HEK293 (cell line): Measurements from ENCODE around the gene AZGP1.
A peak's percentile ranks its signal among the peaks of the same experiment; 100 is the strongest.

Experiments used
- KLF16 ChIP-seq: fragments of 450-650 bp; formaldehyde crosslinking; IDR thresholded peaks from 2 replicates; pipeline ENCODE4 v1.5.1; 2017; ENCODE audit warnings: missing biosample characterization, missing genetic modification characterization
- PRDM1 ChIP-seq: fragments of 450-650 bp; formaldehyde crosslinking; IDR thresholded peaks from 2 replicates; pipeline ENCODE4; 2016; ENCODE audit warnings: missing biosample characterization, missing genetic modification characterization
- PRDM6 ChIP-seq: fragments of 450-650 bp; formaldehyde crosslinking; IDR thresholded peaks from 2 replicates; pipeline ENCODE4 v1.5.1; 2017; ENCODE audit warnings: missing biosample characterization, missing genetic modification characterization
- WT1 ChIP-seq: fragments of 450-650 bp; formaldehyde crosslinking; IDR thresholded peaks from 2 replicates; pipeline ENCODE4 v1.5.1; 2016; ENCODE audit warnings: missing biosample characterization, missing genetic modification characterization
- ZBTB17 ChIP-seq: fragments of 450-650 bp; formaldehyde crosslinking; IDR thresholded peaks from 2 replicates; pipeline ENCODE4 v1.5.1; 2016; ENCODE audit warnings: missing biosample characterization, missing genetic modification characterization
- ZEB2 ChIP-seq: fragments of 450-650 bp; formaldehyde crosslinking; IDR thresholded peaks from 2 replicates; pipeline ENCODE4 v1.5.1; 2016; ENCODE audit warnings: missing biosample characterization, missing genetic modification characterization
- ZFP41 ChIP-seq: fragments of 450-650 bp; formaldehyde crosslinking; IDR thresholded peaks from 2 replicates; pipeline ENCODE4 v1.5.1; 2016; ENCODE audit warnings: missing biosample characterization, missing genetic modification characterization, borderline replicate concordance
- ZNF211 ChIP-seq: fragments of 450-650 bp; formaldehyde crosslinking; IDR thresholded peaks from 2 replicates; pipeline ENCODE4 v1.5.1; 2016; ENCODE audit warnings: low read depth, missing biosample characterization, missing genetic modification characterization
- ZNF221 ChIP-seq: fragments of 450-650 bp; formaldehyde crosslinking; IDR thresholded peaks from 2 replicates; pipeline ENCODE4 v1.5.1; 2017; ENCODE audit warnings: missing biosample characterization, missing genetic modification characterization, borderline replicate concordance
- ZNF23 ChIP-seq: fragments of 450-650 bp; formaldehyde crosslinking; IDR thresholded peaks from 2 replicates; pipeline ENCODE4 v1.5.1; 2016; ENCODE audit warnings: missing biosample characterization, missing genetic modification characterization, borderline replicate concordance
- ZNF24 ChIP-seq: fragments of 450-650 bp; formaldehyde crosslinking; IDR thresholded peaks from 2 replicates; pipeline ENCODE4 v1.5.1; 2016; ENCODE audit warnings: missing biosample characterization, missing genetic modification characterization
- ZNF335 ChIP-seq: fragments of 450-650 bp; formaldehyde crosslinking; conservative IDR thresholded peaks from 2 replicates; pipeline ENCODE4 v1.5.1; 2016; ENCODE audit warnings: missing biosample characterization, missing genetic modification characterization
- ZNF341 ChIP-seq: fragments of 450-650 bp; formaldehyde crosslinking; IDR thresholded peaks from 2 replicates; pipeline ENCODE4; 2016; ENCODE audit warnings: low read depth, missing biosample characterization, missing genetic modification characterization
- ZNF521 ChIP-seq: fragments of 450-650 bp; formaldehyde crosslinking; IDR thresholded peaks from 2 replicates; pipeline ENCODE4 v1.5.1; 2017; ENCODE audit warnings: missing biosample characterization, mild to moderate bottlenecking, missing genetic modification characterization
- ZNF558 ChIP-seq: fragments of 450-650 bp; formaldehyde crosslinking; IDR thresholded peaks from 2 replicates; pipeline ENCODE4 v1.5.1; 2016; ENCODE audit warnings: missing biosample characterization, missing genetic modification characterization
- ZNF561 ChIP-seq: fragments of 450-650 bp; IDR thresholded peaks from 2 replicates; pipeline ENCODE4 v1.5.1; 2018; ENCODE audit warnings: missing biosample characterization, missing genetic modification characterization, borderline replicate concordance
- ZNF610 ChIP-seq: fragments of 450-650 bp; formaldehyde crosslinking; IDR thresholded peaks from 2 replicates; pipeline ENCODE4 v1.5.1; 2016; ENCODE audit warnings: missing biosample characterization, missing genetic modification characterization, borderline replicate concordance
- ZNF677 ChIP-seq: fragments of 450-650 bp; IDR thresholded peaks from 2 replicates; pipeline ENCODE4 v1.5.0; 2018; ENCODE audit warnings: missing biosample characterization, mild to moderate bottlenecking, missing genetic modification characterization, moderate library complexity
- ZNF776 ChIP-seq: fragments of 450-650 bp; formaldehyde crosslinking; IDR thresholded peaks from 2 replicates; pipeline ENCODE4 v1.5.0; 2017; ENCODE audit warnings: missing biosample characterization, missing genetic modification characterization, borderline replicate concordance
- ZXDB ChIP-seq: fragments of 450-650 bp; formaldehyde crosslinking; IDR thresholded peaks from 2 replicates; pipeline ENCODE4 v1.5.1; 2016; ENCODE audit warnings: missing biosample characterization, missing genetic modification characterization
- TF ChIP-seq, protein P1 (sequence below): fragments of 450-650 bp; formaldehyde crosslinking; IDR thresholded peaks from 2 replicates; pipeline ENCODE4 v1.5.1; 2016; ENCODE audit warnings: missing biosample characterization, missing genetic modification characterization
- TF ChIP-seq, protein P2 (sequence below): fragments of 450-650 bp; formaldehyde crosslinking; IDR thresholded peaks from 2 replicates; pipeline ENCODE4 v1.5.1; 2016; ENCODE audit warnings: missing biosample characterization, missing genetic modification characterization
- TF ChIP-seq, protein P3 (sequence below): fragments of 450-650 bp; formaldehyde crosslinking; IDR thresholded peaks from 2 replicates; pipeline ENCODE4 v1.5.1; 2016; ENCODE audit warnings: missing biosample characterization, missing genetic modification characterization
- TF ChIP-seq, protein P4 (sequence below): fragments of 450-650 bp; formaldehyde crosslinking; conservative IDR thresholded peaks from 2 replicates; pipeline ENCODE4 v1.5.1; 2016; ENCODE audit warnings: low read depth, missing biosample characterization, missing genetic modification characterization
- TF ChIP-seq, protein P5 (sequence below): fragments of 450-650 bp; formaldehyde crosslinking; IDR thresholded peaks from 2 replicates; pipeline ENCODE4 v1.5.1; 2016; ENCODE audit warnings: missing biosample characterization, missing genetic modification characterization
- TF ChIP-seq, protein P6 (sequence below): fragments of 450-650 bp; formaldehyde crosslinking; IDR thresholded peaks from 2 replicates; pipeline ENCODE4 v1.5.1; 2016; ENCODE audit warnings: missing biosample characterization, missing genetic modification characterization

Gene AZGP1

DNA sequence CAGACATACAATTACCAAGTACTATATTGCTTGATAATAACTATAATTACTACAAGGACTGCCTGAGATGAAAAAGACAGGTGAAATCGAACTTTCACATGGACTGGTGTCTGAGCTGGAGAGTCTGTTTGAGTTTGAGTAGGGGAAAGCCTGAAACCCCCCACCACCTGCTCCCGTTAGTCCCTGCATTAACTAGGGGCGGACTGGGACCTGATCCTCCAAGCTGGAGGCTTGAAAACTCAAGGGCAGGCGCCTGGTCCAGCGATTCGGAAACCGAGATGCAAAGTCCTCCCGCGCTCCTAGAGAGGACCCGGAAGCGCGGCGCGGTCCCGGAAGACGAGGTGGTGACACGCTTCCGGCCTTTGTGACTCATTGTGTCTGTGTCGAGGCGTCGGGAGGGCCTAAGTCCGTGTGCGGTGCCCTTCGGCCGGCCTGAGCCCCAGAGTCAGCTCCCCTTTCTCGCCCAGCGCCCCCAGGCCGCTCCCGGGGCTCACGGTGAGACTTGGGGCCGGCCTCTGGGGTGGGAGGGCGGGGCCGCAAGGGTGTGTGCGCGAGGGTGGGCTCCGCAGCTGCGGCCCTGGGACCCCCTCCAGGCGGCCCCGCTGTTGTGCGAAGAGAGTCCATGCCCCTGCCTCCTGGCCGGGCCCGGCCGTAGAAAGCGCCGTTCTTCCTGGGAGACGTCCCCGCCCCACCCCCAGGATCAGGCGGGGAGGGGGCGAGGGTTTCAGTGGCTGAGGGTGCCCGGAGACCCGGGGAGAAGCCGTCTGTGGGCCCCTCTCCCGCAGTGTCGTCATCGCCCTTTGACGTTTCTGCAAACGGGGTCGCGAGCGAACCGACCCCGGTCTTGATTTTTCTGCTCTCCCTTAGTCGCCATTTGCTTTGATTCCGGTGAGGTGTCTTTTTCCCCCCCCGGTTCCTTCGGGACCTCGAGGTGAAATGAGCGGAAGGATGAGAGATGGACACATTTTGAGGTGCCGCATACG is 39.7 kb upstream of the AZGP1 start, which contains the start of gene ZKSCAN1 (continued):
- TF ChIP-seq, protein P1, sequence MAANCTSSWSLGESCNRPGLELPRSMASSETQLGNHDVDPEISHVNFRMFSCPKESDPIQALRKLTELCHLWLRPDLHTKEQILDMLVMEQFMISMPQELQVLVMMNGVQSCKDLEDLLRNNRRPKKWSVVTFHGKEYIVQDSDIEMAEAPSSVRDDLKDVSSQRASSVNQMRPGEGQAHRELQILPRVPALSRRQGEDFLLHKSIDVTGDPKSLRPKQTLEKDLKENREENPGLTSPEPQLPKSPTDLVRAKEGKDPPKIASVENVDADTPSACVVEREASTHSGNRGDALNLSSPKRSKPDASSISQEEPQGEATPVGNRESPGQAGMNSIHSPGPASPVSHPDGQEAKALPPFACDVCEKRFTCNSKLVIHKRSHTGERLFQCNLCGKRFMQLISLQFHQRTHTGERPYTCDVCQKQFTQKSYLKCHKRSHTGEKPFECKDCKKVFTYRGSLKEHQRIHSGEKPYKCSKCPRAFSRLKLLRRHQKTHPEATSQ (tag by site-specific recombination) = no peak
- no peak for TF ChIP-seq ZNF23 (tag by site-specific recombination)
- no peak for TF ChIP-seq PRDM6
- no peak for TF ChIP-seq ZNF521 (tag by site-specific recombination)
- TF ChIP-seq, protein P2, sequence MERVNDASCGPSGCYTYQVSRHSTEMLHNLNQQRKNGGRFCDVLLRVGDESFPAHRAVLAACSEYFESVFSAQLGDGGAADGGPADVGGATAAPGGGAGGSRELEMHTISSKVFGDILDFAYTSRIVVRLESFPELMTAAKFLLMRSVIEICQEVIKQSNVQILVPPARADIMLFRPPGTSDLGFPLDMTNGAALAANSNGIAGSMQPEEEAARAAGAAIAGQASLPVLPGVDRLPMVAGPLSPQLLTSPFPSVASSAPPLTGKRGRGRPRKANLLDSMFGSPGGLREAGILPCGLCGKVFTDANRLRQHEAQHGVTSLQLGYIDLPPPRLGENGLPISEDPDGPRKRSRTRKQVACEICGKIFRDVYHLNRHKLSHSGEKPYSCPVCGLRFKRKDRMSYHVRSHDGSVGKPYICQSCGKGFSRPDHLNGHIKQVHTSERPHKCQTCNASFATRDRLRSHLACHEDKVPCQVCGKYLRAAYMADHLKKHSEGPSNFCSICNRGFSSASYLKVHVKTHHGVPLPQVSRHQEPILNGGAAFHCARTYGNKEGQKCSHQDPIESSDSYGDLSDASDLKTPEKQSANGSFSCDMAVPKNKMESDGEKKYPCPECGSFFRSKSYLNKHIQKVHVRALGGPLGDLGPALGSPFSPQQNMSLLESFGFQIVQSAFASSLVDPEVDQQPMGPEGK (tag by site-specific recombination) = peak; percentile 55
- TF ChIP-seq WT1 (tag by site-specific recombination) = no peak
- TF ChIP-seq KLF16 (tag by site-specific recombination) = no peak
- TF ChIP-seq, protein P3, sequence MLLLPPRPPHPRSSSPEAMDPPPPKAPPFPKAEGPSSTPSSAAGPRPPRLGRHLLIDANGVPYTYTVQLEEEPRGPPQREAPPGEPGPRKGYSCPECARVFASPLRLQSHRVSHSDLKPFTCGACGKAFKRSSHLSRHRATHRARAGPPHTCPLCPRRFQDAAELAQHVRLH (tag by site-specific recombination) = no peak
- 0 out of 2 replicates have a peak, but pooled peaks have one; percentile 7 for TF ChIP-seq ZXDB (tag by site-specific recombination)
- no peak for TF ChIP-seq ZNF677
- no peak for TF ChIP-seq ZNF776 (tag by site-specific recombination)
- no peak for TF ChIP-seq ZNF610 (tag by site-specific recombination)
- peak; percentile 69 for TF ChIP-seq ZNF335 (tag by site-specific recombination)
- peak; percentile 28; the same call in 1 of the 2 replicates for TF ChIP-seq ZNF341
- TF ChIP-seq ZFP41 (tag by site-specific recombination) = no peak
- no peak for TF ChIP-seq ZEB2 (tag by site-specific recombination)
- peak; percentile 62; the same call in 1 of the 2 replicates for TF ChIP-seq ZNF561 (tag by site-specific recombination)
- TF ChIP-seq PRDM1 (tag by site-specific recombination) = no peak
- TF ChIP-seq, protein P4, sequence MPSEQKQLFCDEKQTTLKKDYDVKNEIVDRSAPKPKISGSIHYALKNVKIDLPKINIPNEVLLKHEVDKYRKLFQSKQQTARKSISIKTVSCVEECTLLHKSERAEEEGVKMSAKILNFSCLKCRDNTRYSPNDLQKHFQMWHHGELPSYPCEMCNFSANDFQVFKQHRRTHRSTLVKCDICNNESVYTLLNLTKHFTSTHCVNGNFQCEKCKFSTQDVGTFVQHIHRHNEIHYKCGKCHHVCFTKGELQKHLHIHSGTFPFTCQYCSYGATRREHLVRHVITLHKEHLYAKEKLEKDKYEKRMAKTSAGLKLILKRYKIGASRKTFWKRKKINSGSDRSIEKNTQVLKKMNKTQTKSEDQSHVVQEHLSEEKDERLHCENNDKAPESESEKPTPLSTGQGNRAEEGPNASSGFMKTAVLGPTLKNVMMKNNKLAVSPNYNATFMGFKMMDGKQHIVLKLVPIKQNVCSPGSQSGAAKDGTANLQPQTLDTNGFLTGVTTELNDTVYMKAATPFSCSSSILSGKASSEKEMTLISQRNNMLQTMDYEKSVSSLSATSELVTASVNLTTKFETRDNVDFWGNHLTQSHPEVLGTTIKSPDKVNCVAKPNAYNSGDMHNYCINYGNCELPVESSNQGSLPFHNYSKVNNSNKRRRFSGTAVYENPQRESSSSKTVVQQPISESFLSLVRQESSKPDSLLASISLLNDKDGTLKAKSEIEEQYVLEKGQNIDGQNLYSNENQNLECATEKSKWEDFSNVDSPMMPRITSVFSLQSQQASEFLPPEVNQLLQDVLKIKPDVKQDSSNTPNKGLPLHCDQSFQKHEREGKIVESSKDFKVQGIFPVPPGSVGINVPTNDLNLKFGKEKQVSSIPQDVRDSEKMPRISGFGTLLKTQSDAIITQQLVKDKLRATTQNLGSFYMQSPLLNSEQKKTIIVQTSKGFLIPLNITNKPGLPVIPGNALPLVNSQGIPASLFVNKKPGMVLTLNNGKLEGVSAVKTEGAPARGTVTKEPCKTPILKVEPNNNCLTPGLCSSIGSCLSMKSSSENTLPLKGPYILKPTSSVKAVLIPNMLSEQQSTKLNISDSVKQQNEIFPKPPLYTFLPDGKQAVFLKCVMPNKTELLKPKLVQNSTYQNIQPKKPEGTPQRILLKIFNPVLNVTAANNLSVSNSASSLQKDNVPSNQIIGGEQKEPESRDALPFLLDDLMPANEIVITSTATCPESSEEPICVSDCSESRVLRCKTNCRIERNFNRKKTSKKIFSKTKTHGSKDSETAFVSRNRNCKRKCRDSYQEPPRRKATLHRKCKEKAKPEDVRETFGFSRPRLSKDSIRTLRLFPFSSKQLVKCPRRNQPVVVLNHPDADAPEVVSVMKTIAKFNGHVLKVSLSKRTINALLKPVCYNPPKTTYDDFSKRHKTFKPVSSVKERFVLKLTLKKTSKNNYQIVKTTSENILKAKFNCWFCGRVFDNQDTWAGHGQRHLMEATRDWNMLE (tag by site-specific recombination) = peak; percentile 95
- no peak for TF ChIP-seq ZBTB17 (tag by site-specific recombination)
- no peak for TF ChIP-seq ZNF211 (tag by site-specific recombination)
- TF ChIP-seq, protein P5, sequence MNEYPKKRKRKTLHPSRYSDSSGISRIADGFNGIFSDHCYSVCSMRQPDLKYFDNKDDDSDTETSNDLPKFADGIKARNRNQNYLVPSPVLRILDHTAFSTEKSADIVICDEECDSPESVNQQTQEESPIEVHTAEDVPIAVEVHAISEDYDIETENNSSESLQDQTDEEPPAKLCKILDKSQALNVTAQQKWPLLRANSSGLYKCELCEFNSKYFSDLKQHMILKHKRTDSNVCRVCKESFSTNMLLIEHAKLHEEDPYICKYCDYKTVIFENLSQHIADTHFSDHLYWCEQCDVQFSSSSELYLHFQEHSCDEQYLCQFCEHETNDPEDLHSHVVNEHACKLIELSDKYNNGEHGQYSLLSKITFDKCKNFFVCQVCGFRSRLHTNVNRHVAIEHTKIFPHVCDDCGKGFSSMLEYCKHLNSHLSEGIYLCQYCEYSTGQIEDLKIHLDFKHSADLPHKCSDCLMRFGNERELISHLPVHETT (tag by site-specific recombination) = peak; percentile 59; the same call in 1 of the 2 replicates
- TF ChIP-seq ZNF558 (tag by site-specific recombination) = no peak
- TF ChIP-seq ZNF221 = no peak
- TF ChIP-seq, protein P6, sequence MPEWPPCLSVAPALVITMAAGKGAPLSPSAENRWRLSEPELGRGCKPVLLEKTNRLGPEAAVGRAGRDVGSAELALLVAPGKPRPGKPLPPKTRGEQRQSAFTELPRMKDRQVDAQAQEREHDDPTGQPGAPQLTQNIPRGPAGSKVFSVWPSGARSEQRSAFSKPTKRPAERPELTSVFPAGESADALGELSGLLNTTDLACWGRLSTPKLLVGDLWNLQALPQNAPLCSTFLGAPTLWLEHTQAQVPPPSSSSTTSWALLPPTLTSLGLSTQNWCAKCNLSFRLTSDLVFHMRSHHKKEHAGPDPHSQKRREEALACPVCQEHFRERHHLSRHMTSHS (tag by site-specific recombination) = no peak
- no peak for TF ChIP-seq ZNF24 (tag by site-specific recombination)
